Amniotic stem cell (primary cell): Measurements from ENCODE around the gene TSPAN15.

Experiments used
- DNase-seq: peaks from one replicate; lab custom pipeline; 2025; lab: John Stamatoyannopoulos, UW

The TSPAN15 gene

GRCh38 chr10:69553328-69553727 lies 102.1 kb downstream of the TSPAN15 start:
- no peak for DNase-seq

GRCh38 chr10:69554611-69555010 lies 103.3 kb downstream of the TSPAN15 start:
- DNase-seq: no peak
